ENCODE results near the gene CFAP97D2.

- TF ChIP-seq CREB5 (CRISPR knock-in tag; IDR thresholded peaks at IDR 0.05; ENCODE audit: low read depth) (no peak), POU6F1 (CRISPR knock-in tag; IDR thresholded peaks at IDR 0.05; ENCODE audit: borderline replicate concordance, low read depth) (no peak)
Measured at GRCh38 chr13:114256547-114256946, 77.5 kb downstream of the CFAP97D2 start.
